Measurements from ENCODE around the gene ARHGAP1.
"Not testable (repeated sequence)": the region's sequence is repeated elsewhere in the genome, so short reads cannot be mapped to it uniquely, and the experiment has no call there.

Gene ARHGAP1

GRCh38 chr11:46673713-46674462 is 26.5 kb downstream of the ARHGAP1 start:
- DNase-seq (ENCODE audit: low spot score), result no peak

- no peak for DNase-seq (ENCODE audit: low spot score)
Measured at GRCh38 chr11:46672381-46672839, 28.0 kb downstream of the ARHGAP1 start.

GRCh38 chr11:46671958-46672315 is 28.5 kb downstream of the ARHGAP1 start:
- DNase-seq (ENCODE audit: low spot score), result no peak

GRCh38 chr11:46670521-46670920 is 29.9 kb downstream of the ARHGAP1 start:
- DNase-seq (ENCODE audit: low spot score), result not testable (repeated sequence)

- DNase-seq (ENCODE audit: low spot score), result no peak
Measured at GRCh38 chr11:46669711-46670139, 30.7 kb downstream of the ARHGAP1 start.

- DNase-seq (ENCODE audit: low spot score), result no peak
Measured at GRCh38 chr11:46668480-46669085, 31.8 kb downstream of the ARHGAP1 start.

- DNase-seq (ENCODE audit: low spot score), result no peak
Measured at GRCh38 chr11:46667043-46667481, 33.4 kb downstream of the ARHGAP1 start.

GRCh38 chr11:46666516-46666915 is 33.9 kb downstream of the ARHGAP1 start:
- DNase-seq (ENCODE audit: low spot score), result no peak

- DNase-seq (ENCODE audit: low spot score), result no peak
Measured at GRCh38 chr11:46665356-46665755, 35.1 kb downstream of the ARHGAP1 start.

- no peak for DNase-seq (ENCODE audit: low spot score)
Measured at GRCh38 chr11:46664612-46665011, 35.8 kb downstream of the ARHGAP1 start.

GRCh38 chr11:46663277-46663940 is 37.0 kb downstream of the ARHGAP1 start:
- no peak for DNase-seq (ENCODE audit: low spot score)

- no peak for DNase-seq (ENCODE audit: low spot score)
Measured at GRCh38 chr11:46662366-46662765, 38.1 kb downstream of the ARHGAP1 start.

- DNase-seq (ENCODE audit: low spot score), result no peak
Measured at GRCh38 chr11:46661836-46662235, 38.6 kb downstream of the ARHGAP1 start.

- DNase-seq (ENCODE audit: low spot score), result no peak
Measured at GRCh38 chr11:46659908-46660307, 40.5 kb downstream of the ARHGAP1 start.

- no peak for DNase-seq (ENCODE audit: low spot score)
Measured at GRCh38 chr11:46658259-46658658, 42.2 kb downstream of the ARHGAP1 start.

GRCh38 chr11:46657186-46657585 is 43.2 kb downstream of the ARHGAP1 start:
- no peak for DNase-seq (ENCODE audit: low spot score)

GRCh38 chr11:46655631-46656030 is 44.8 kb downstream of the ARHGAP1 start:
- DNase-seq (ENCODE audit: low spot score), result no peak

- no peak for DNase-seq (ENCODE audit: low spot score)
Measured at GRCh38 chr11:46649180-46649738, 51.2 kb downstream of the ARHGAP1 start.

- no peak for DNase-seq (ENCODE audit: low spot score)
Measured at GRCh38 chr11:46643986-46644385, 56.4 kb downstream of the ARHGAP1 start.

- no peak for DNase-seq (ENCODE audit: low spot score)
Measured at GRCh38 chr11:46643531-46643930, 56.9 kb downstream of the ARHGAP1 start.

GRCh38 chr11:46642627-46643335 is 57.6 kb downstream of the ARHGAP1 start:
- DNase-seq (ENCODE audit: low spot score), result no peak

GRCh38 chr11:46641639-46642038 is 58.8 kb downstream of the ARHGAP1 start:
- DNase-seq (ENCODE audit: low spot score), result no peak

Measured in CD4-positive, alpha-beta T cell treated with Interleukin-6 at 100 ng/mL for 8 hours (primary cell).